Posterior vena cava (tissue), 2 donors: ENCODE results near the gene WWOX. TPM values are rescaled to one million over a fixed set of nuclear protein-coding genes. Genes with fewer than 3 reads are reported as not detected.

ENCODE experiments used
- DNase-seq: peaks from one replicate; pipeline ENCODE4 v3.0.0-alpha.2; 2020; ENCODE audit warnings: low spot score
- intact Hi-C, 2 donors: fragments of 100-400 bp; cut with DNase I; formaldehyde crosslinking; loops; one replicate each; pipeline versions ENCODE4 v1.14.1 to v1.14.2; 2022 to 2023
- total RNA-seq, 2 donors: library from RNA; stranded (reverse); fragmentation: NEBNext Ultra II Directional; extraction: Animal tissue kit (Norgen Biotek cat#: 25700); gene quantifications; one replicate each; pipeline ENCODE4 v1.2.1, GENCODE V29; 2021
- donor health status: DM: yes; HTN: yes; CAD: no.
- donor health status: DM: yes; HTN: yes; CAD: no.

The WWOX gene
- total RNA-seq, 2 donors from 2014 or later = 12.5 to 16.9 TPM

- no peak for DNase-seq
- intact Hi-C loops = no loop called here
Measured at GRCh38 chr16:78994135-78994745, 894.8 kb downstream of the WWOX start.

- DNase-seq = no peak
- intact Hi-C loops = no loop called here
Measured at GRCh38 chr16:78995441-78995840, 896.0 kb downstream of the WWOX start.

- intact Hi-C loops = no loop called here
- DNase-seq = no peak
Measured at GRCh38 chr16:78996790-78997189, 897.3 kb downstream of the WWOX start.

GRCh38 chr16:78998879-78999278 is 899.4 kb downstream of the WWOX start:
- intact Hi-C loops = no loop called here
- no peak for DNase-seq

GRCh38 chr16:79001156-79001967 is 901.9 kb downstream of the WWOX start:
- no peak for DNase-seq
- intact Hi-C loops = no loop called here

- intact Hi-C loops = no loop called here
- no peak for DNase-seq
Measured at GRCh38 chr16:79003026-79003609, 903.7 kb downstream of the WWOX start.

- intact Hi-C loops = no loop called here
- no peak for DNase-seq
Measured at GRCh38 chr16:79004309-79004708, 904.9 kb downstream of the WWOX start.

GRCh38 chr16:79005096-79005495 is 905.6 kb downstream of the WWOX start:
- intact Hi-C loops = no loop called here
- DNase-seq = no peak

- intact Hi-C loops = no loop called here
Measured at GRCh38 chr16:79006206-79006605, 906.8 kb downstream of the WWOX start.

GRCh38 chr16:79006765-79007164 is 907.3 kb downstream of the WWOX start:
- DNase-seq = no peak
- intact Hi-C loops = no loop called here

More at GRCh38 chr16:79006206-79006605, 906.8 kb downstream of the WWOX start:
- no peak for DNase-seq

- DNase-seq = no peak
- intact Hi-C loops = no loop called here
Measured at GRCh38 chr16:79007614-79008013, 908.2 kb downstream of the WWOX start.

GRCh38 chr16:79008036-79008868 is 908.8 kb downstream of the WWOX start:
- DNase-seq = no peak
- intact Hi-C loops = no loop called here

- intact Hi-C loops = no loop called here
- no peak for DNase-seq
Measured at GRCh38 chr16:79008869-79009179, 909.4 kb downstream of the WWOX start.

- intact Hi-C loops = no loop called here
- DNase-seq = no peak
Measured at GRCh38 chr16:79009896-79010295, 910.4 kb downstream of the WWOX start.

GRCh38 chr16:79011282-79011681 is 911.8 kb downstream of the WWOX start:
- DNase-seq = no peak
- intact Hi-C loops = no loop called here

- intact Hi-C loops = no loop called here
- DNase-seq = no peak
Measured at GRCh38 chr16:79012671-79013434, 913.4 kb downstream of the WWOX start.

- no peak for DNase-seq
- intact Hi-C loops = no loop called here
Measured at GRCh38 chr16:79013930-79014660, 914.6 kb downstream of the WWOX start.

GRCh38 chr16:79018650-79019429 is 919.4 kb downstream of the WWOX start:
- no peak for DNase-seq
- intact Hi-C loops = no loop called here
